Measurements from ENCODE around the gene ERBB4.

Gene ERBB4

DNA sequence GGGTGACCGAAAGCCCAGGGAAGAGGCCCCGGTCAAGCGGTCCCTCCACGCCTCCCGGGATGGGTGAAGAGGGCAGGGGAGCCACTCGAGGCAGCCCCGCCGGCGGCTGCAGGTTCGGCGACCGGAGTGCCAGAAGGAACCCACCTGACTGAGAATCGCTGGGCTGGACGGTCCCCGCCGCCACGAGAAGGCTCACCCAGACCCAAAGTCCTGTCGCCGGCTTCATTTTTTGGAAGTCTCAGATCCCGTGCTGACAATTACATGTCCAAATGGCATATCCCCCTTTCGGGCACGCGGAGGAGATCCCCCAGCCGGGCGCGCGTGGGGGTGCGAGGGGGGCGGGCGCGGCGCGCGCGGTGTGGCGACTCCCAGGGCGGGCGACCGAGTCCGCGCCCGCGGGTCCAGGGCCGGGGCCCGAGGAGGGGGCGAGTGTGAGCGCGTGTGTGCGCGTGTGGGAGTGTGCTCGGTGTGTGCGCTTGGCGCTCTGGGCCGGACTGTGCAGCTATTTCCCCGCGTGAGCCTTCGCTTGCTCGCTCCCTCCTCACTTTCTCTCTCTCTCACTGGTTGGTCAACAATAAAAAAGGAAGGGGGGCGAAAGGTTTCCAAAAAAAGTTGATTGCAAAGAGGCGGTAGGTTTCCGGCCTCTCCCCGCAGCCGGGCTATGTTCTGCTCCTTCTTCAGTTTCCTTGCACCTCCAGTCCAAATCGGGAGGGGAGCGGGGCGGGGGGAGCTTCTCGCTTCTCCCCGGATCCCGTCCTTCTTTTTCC lies at the start of gene ERBB4:
ERBB4 (minus strand) TSS at position 498 of the 767 bp plus-strand sequence; CDS start at position 226, 272 bp downstream.
- TF ChIP-seq, protein P1, sequence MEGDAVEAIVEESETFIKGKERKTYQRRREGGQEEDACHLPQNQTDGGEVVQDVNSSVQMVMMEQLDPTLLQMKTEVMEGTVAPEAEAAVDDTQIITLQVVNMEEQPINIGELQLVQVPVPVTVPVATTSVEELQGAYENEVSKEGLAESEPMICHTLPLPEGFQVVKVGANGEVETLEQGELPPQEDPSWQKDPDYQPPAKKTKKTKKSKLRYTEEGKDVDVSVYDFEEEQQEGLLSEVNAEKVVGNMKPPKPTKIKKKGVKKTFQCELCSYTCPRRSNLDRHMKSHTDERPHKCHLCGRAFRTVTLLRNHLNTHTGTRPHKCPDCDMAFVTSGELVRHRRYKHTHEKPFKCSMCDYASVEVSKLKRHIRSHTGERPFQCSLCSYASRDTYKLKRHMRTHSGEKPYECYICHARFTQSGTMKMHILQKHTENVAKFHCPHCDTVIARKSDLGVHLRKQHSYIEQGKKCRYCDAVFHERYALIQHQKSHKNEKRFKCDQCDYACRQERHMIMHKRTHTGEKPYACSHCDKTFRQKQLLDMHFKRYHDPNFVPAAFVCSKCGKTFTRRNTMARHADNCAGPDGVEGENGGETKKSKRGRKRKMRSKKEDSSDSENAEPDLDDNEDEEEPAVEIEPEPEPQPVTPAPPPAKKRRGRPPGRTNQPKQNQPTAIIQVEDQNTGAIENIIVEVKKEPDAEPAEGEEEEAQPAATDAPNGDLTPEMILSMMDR (IDR thresholded peaks at IDR 0.05; ENCODE audit: insufficient read depth, low read depth, low read length, missing control alignments) = no peak
- DNase-seq (ENCODE audit: low read depth) = peak; percentile 8
- H3K4me3 ChIP-seq (ENCODE audit: low read length) = peak within 1 kb of the TSS; percentile 56

DNA sequence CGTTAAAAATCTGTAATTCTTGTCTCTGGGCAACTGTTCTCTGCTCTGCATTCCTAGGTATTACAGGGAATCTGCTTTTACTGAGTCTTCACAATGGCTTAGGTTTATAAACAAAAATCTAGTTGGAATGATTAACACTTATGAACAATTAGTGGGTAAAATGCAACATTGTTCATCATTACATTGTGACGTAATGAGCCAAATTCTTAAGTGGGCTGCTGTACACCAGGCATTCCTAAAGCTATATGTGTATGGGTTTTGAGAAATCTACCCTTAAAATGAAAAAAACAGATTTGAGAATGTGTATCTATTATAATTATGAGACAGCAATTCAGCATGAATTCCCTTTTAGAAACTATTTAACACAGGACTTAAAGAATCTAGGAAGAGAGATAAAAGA lies 41.5 kb upstream of the ERBB4 start:
- H3K4me3 ChIP-seq (ENCODE audit: low read length) = no peak overlapping the region
- DNase-seq (ENCODE audit: low read depth) = no peak
- TF ChIP-seq, protein P1 (IDR thresholded peaks at IDR 0.05; ENCODE audit: insufficient read depth, low read depth, low read length, missing control alignments) = no peak

DNA sequence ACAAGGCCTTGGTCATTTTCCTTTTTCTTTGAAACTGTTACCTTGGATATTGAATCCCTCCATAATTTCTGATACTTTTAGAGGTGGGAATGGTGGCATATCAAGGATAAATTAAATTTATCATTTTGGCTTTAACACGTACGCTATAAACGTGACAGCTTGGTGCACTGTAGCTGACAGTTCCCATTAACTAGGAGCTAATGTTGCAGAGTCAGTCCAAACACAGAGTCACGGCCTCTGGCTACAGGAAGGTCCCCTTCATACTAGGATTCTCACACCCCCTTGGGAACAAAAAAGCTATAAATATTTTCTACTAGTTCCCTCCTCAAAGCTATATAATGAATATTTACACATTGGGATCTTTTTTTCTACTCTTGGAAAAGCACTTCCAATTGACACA lies 17.7 kb upstream of the ERBB4 start:
- no peak overlapping the region for H3K4me3 ChIP-seq (ENCODE audit: low read length)
- TF ChIP-seq, protein P1 (IDR thresholded peaks at IDR 0.05; ENCODE audit: insufficient read depth, low read depth, low read length, missing control alignments) = no peak
- DNase-seq (ENCODE audit: low read depth) = no peak

DNA sequence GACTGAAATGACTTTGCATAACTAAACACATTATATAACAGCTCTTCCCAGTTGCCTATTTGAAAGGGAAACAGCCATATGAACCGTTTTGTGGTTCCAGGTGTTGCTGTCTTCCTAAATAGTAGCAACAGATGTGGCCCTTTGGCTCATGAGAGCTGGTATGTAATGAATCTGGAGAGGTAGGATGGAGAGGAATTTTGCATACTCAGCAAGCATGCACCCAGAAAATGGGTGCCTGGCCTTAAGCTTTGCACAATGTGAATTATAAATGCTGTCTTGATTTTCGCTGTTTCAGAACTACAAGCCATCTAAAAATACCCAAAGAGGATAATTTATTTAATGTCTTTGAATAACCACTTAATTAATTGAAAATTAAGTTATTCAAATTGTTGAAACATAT lies 15.6 kb upstream of the ERBB4 start:
- H3K4me3 ChIP-seq (ENCODE audit: low read length) = no peak overlapping the region
- TF ChIP-seq, protein P1 (IDR thresholded peaks at IDR 0.05; ENCODE audit: insufficient read depth, low read depth, low read length, missing control alignments) = no peak
- DNase-seq (ENCODE audit: low read depth) = no peak

DNA sequence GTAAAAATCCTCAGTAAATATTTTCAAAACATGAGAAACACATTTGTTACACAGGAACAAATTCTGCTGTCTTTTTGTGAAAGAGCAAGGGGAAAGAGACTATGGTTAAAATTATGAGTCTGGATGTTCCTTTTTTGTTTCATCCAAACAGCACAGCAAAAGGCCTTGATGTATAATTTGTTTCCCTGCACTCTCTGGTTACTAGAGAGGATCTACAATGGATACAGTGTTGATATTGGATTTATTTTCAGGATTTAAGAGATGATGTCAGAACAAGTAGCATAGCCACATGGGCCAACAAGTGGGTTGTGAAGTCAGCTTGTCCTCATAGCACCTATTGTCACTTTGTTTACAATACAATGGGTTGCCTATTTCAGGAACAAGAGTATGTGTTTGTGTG lies 11.3 kb upstream of the ERBB4 start:
- H3K4me3 ChIP-seq (ENCODE audit: low read length) = no peak overlapping the region
- TF ChIP-seq, protein P1 (IDR thresholded peaks at IDR 0.05; ENCODE audit: insufficient read depth, low read depth, low read length, missing control alignments) = no peak
- DNase-seq (ENCODE audit: low read depth) = no peak

DNA sequence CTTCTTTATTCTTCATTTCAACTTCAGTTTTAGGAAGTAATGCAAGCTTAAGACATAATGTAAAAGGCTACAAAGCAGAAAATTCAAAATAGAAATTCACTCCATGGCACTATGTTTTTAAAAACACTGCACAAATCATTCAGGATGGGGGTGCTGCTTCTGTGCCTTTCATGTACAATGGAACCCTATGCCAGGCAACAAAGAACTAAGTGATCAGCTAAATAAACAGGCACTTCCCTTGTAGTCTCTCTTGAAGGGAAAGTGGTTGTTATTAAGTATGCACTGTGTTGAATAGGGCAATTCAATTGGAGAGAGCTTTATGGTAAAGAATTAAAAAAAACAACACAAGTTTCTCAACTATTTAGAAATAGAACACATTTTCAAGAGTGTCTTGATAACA lies 10.9 kb upstream of the ERBB4 start:
- no peak overlapping the region for H3K4me3 ChIP-seq (ENCODE audit: low read length)
- no peak for DNase-seq (ENCODE audit: low read depth)
- TF ChIP-seq, protein P1 (IDR thresholded peaks at IDR 0.05; ENCODE audit: insufficient read depth, low read depth, low read length, missing control alignments) = no peak

DNA sequence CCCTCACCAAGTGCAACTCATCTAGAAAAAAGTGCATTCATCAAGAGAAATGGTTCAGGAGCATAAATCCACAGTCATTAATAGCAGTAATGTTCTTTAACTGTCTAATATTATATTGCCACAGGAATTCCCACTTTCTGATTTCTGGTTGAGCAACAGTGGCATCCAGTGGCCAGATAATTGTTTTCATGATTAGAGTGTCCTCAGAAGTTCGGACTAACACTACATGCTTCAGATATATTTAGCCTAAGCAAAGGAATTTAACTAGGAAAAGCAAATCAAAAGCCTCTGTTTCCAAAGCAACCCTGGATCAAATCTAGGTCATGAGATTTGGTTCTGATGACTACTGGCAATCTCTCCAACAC lies 9.8 kb upstream of the ERBB4 start:
- TF ChIP-seq, protein P1 (IDR thresholded peaks at IDR 0.05; ENCODE audit: insufficient read depth, low read depth, low read length, missing control alignments) = peak; percentile 55
- peak; percentile 44 for DNase-seq (ENCODE audit: low read depth)

More for the DNA sequence above, 9.8 kb upstream of the ERBB4 start:
- H3K4me3 ChIP-seq (ENCODE audit: low read length) = no peak overlapping the region

All from epithelial cell of esophagus (primary cell).